Measurements from ENCODE around the gene RFC3.

The RFC3 gene

GRCh38 chr13:33849211-33849610 is 31.3 kb downstream of the RFC3 start:
- TF ChIP-seq, protein P1, sequence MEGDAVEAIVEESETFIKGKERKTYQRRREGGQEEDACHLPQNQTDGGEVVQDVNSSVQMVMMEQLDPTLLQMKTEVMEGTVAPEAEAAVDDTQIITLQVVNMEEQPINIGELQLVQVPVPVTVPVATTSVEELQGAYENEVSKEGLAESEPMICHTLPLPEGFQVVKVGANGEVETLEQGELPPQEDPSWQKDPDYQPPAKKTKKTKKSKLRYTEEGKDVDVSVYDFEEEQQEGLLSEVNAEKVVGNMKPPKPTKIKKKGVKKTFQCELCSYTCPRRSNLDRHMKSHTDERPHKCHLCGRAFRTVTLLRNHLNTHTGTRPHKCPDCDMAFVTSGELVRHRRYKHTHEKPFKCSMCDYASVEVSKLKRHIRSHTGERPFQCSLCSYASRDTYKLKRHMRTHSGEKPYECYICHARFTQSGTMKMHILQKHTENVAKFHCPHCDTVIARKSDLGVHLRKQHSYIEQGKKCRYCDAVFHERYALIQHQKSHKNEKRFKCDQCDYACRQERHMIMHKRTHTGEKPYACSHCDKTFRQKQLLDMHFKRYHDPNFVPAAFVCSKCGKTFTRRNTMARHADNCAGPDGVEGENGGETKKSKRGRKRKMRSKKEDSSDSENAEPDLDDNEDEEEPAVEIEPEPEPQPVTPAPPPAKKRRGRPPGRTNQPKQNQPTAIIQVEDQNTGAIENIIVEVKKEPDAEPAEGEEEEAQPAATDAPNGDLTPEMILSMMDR (IDR thresholded peaks at IDR 0.05; ENCODE audit: unreplicated experiment in 3 of 3): no peak
- peaks cover 4% of the 10 kb centered on the region for H3K9me3 Mint-ChIP-seq
- H3K4me1 Mint-ChIP-seq: no peaks in the 10 kb centered on the region
- no peaks in the 10 kb centered on the region for H3K27me3 Mint-ChIP-seq (ENCODE audit: low read depth)
- no peak overlapping the region for H3K4me3 Mint-ChIP-seq
- no peak overlapping the region for H3K27ac Mint-ChIP-seq
- H3K36me3 Mint-ChIP-seq (ENCODE audit: low read depth): peaks cover 13% of the 10 kb centered on the region

DNA sequence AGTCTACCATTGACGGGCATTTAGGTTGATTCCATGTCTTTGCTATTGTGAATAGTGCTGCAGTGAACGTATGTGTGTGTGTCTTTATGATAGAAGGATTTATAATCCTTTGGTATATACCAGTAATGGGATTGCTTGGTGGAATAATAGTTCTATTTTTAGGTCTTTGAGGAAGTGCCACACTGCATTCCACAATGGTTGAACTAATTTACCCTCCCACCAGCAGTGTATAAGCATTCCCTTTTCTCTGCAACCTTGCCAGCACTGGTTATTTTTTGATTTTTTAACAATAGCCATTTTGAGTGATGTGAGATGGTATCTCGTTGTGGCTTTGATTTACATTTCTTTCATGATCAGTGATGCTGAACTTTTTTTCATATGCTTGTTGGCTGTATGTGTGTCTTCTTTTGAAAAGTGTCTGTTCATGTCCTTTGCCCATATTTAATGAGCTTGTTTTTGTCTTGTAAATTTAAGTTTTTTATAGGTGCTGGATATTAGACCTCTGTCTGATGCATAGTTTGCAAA is 37.5 kb downstream of the RFC3 start:
- Mint-ChIP-seq H3K27me3 (ENCODE audit: low read depth) (no peaks in the 10 kb centered on the region), H3K4me1 (peaks cover 5% of the 10 kb centered on the region), H3K4me3 (no peak overlapping the region), H3K36me3 (ENCODE audit: low read depth) (peaks cover 8% of the 10 kb centered on the region), H3K9me3 (peaks cover 9% of the 10 kb centered on the region), H3K27ac (no peak overlapping the region)
- TF ChIP-seq, protein P1 (IDR thresholded peaks at IDR 0.05; ENCODE audit: unreplicated experiment in 3 of 3): no peak

GRCh38 chr13:33859691-33860303 is 41.8 kb downstream of the RFC3 start:
- H3K36me3 Mint-ChIP-seq (ENCODE audit: low read depth): peaks cover 4% of the 10 kb centered on the region
- peaks cover 3% of the 10 kb centered on the region for H3K9me3 Mint-ChIP-seq
- TF ChIP-seq, protein P1 (IDR thresholded peaks at IDR 0.05; ENCODE audit: unreplicated experiment in 3 of 3): no peak
- no peak overlapping the region for H3K4me3 Mint-ChIP-seq
- H3K4me1 Mint-ChIP-seq: peaks cover 5% of the 10 kb centered on the region
- H3K27me3 Mint-ChIP-seq (ENCODE audit: low read depth): no peaks in the 10 kb centered on the region
- H3K27ac Mint-ChIP-seq: no peak overlapping the region

DNA sequence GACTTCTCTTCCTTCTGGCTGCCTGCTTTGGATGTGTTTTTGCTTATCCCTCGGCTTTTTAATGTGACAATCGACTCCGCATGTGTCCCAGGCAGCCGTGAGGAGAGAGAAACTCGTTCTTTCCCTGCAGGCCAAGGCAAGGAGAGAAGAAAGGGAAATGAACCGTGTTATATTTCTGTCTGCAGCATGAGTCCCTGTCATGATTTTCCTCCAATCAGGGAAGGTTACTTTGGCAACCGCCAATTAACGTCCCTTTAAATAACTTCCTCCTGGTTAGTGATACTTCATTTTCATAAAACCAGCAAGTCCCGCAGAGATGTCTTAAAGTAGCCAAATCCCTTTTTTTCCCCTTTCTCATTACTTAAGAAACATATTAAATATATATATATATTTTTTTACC is 42.6 kb downstream of the RFC3 start:
- H3K4me3 Mint-ChIP-seq: no peak overlapping the region
- no peak overlapping the region for H3K27ac Mint-ChIP-seq
- H3K9me3 Mint-ChIP-seq: no peaks in the 10 kb centered on the region
- no peaks in the 10 kb centered on the region for H3K27me3 Mint-ChIP-seq (ENCODE audit: low read depth)
- peaks cover 5% of the 10 kb centered on the region for H3K4me1 Mint-ChIP-seq
- TF ChIP-seq, protein P1 (IDR thresholded peaks at IDR 0.05; ENCODE audit: unreplicated experiment in 3 of 3): no peak
- H3K36me3 Mint-ChIP-seq (ENCODE audit: low read depth): peaks cover 4% of the 10 kb centered on the region

GRCh38 chr13:33862016-33862415 is 44.1 kb downstream of the RFC3 start:
- Mint-ChIP-seq H3K9me3 (no peaks in the 10 kb centered on the region), H3K4me1 (no peaks in the 10 kb centered on the region), H3K36me3 (ENCODE audit: low read depth) (peaks cover under 1% of the 10 kb centered on the region), H3K4me3 (no peak overlapping the region), H3K27me3 (ENCODE audit: low read depth) (no peaks in the 10 kb centered on the region), H3K27ac (no peak overlapping the region)
- TF ChIP-seq, protein P1 (IDR thresholded peaks at IDR 0.05; ENCODE audit: unreplicated experiment in 3 of 3): no peak

DNA sequence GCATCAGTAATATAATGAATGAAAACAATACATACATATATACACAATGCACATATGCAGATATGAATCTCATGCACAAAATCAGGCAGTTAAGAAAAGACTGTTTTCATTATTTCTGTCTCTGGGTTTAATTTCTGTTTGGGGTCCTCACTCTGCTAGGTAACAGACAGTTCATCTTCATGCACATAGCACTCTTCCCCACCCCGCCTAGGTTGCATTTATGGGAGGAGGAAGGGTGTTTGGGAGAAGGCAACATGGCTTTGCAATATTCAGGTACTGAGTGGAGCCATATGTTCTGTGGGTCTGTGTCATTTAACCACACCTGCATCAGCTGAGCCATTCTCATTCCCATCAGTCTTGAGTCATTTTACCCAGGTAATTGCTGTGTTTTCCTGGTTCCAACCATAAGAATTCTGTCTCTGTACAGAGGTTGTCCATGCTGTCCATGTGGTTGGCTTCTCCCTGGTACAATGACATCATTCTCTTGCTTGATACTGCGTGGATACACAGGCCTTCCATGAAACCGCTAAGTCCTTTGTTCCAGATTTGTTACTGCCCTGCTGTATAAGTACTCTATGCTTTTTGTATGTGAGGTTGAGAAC is 45.3 kb downstream of the RFC3 start:
- Mint-ChIP-seq H3K27me3 (ENCODE audit: low read depth) (no peaks in the 10 kb centered on the region), H3K36me3 (ENCODE audit: low read depth) (peaks cover 10% of the 10 kb centered on the region), H3K4me3 (no peak overlapping the region), H3K27ac (no peak overlapping the region), H3K9me3 (no peaks in the 10 kb centered on the region), H3K4me1 (no peaks in the 10 kb centered on the region)
- TF ChIP-seq, protein P1 (IDR thresholded peaks at IDR 0.05; ENCODE audit: unreplicated experiment in 3 of 3): no peak
